ENCODE results near the gene CPNE7.

CPNE7 gene

GRCh38 chr16:89565256-89565505, 10.4 kb upstream of the CPNE7 start:
- DNase-seq (no peak), ATAC-seq (ENCODE audit: insufficient read depth, low read depth) (peak; percentile 8)
- Histone ChIP-seq H3K27ac (ENCODE audit: low read length) (no peak overlapping the region), H3K4me1 (ENCODE audit: insufficient read depth, low read length) (peaks cover 28% of the 10 kb centered on the region), H4K20me1 (ENCODE audit: insufficient read depth, low read length) (peaks cover 69% of the 10 kb centered on the region), H3K36me3 (ENCODE audit: insufficient read depth, low read length) (peaks cover 50% of the 10 kb centered on the region), H2AFZ (ENCODE audit: low read depth, low read length) (no peak overlapping the region), H3K9ac (ENCODE audit: low read depth, low read length) (no peak overlapping the region), H3K79me2 (ENCODE audit: insufficient read depth, low read length) (peaks cover 38% of the 10 kb centered on the region), H3K27me3 (ENCODE audit: insufficient read depth, low read length, poor library complexity) (no peaks in the 10 kb centered on the region), H3K4me2 (ENCODE audit: insufficient read depth, low read length) (no peak overlapping the region), H3K4me3 (ENCODE audit: low read depth in 1 of 2, low read length in 2 of 2) (no peak overlapping the region), H3K9me3 (ENCODE audit: insufficient read depth, low read length, severe bottlenecking) (no peaks in the 10 kb centered on the region)
- TF ChIP-seq CTCF (IDR thresholded peaks at IDR 0.05; ENCODE audit: borderline replicate concordance, extremely low read depth, low read length, poor library complexity, severe bottlenecking) (no peak), EZH2 (IDR thresholded peaks at IDR 0.05; ENCODE audit: borderline replicate concordance, low read depth, low read length, severe bottlenecking) (no peak)

- no peak overlapping the region for H3K9ac ChIP-seq (ENCODE audit: low read depth, low read length)
- no peak overlapping the region for H3K4me2 ChIP-seq (ENCODE audit: insufficient read depth, low read length)
- no peaks in the 10 kb centered on the region for H3K9me3 ChIP-seq (ENCODE audit: insufficient read depth, low read length, severe bottlenecking)
- peak; percentile 34 for ATAC-seq (ENCODE audit: insufficient read depth, low read depth)
- peak; percentile 51 for DNase-seq
- no peak overlapping the region for H2AFZ ChIP-seq (ENCODE audit: low read depth, low read length)
- H3K4me3 ChIP-seq (ENCODE audit: low read depth in 1 of 2, low read length in 2 of 2): no peak overlapping the region
- TF ChIP-seq CTCF (IDR thresholded peaks at IDR 0.05; ENCODE audit: borderline replicate concordance, extremely low read depth, low read length, poor library complexity, severe bottlenecking): peak; percentile 58
- TF ChIP-seq EZH2 (IDR thresholded peaks at IDR 0.05; ENCODE audit: borderline replicate concordance, low read depth, low read length, severe bottlenecking): no peak
- peaks cover 34% of the 10 kb centered on the region for H3K79me2 ChIP-seq (ENCODE audit: insufficient read depth, low read length)
- no peak overlapping the region for H3K27ac ChIP-seq (ENCODE audit: low read length)
- H3K27me3 ChIP-seq (ENCODE audit: insufficient read depth, low read length, poor library complexity): no peaks in the 10 kb centered on the region
- H3K36me3 ChIP-seq (ENCODE audit: insufficient read depth, low read length): peaks cover 49% of the 10 kb centered on the region
- peaks cover 28% of the 10 kb centered on the region for H3K4me1 ChIP-seq (ENCODE audit: insufficient read depth, low read length)
- peaks cover 68% of the 10 kb centered on the region for H4K20me1 ChIP-seq (ENCODE audit: insufficient read depth, low read length)
Measured at GRCh38 chr16:89565506-89566372, 9.8 kb upstream of the CPNE7 start.

GRCh38 chr16:89567656-89568594, 7.6 kb upstream of the CPNE7 start:
- Histone ChIP-seq H3K9me3 (ENCODE audit: insufficient read depth, low read length, severe bottlenecking) (no peaks in the 10 kb centered on the region), H3K79me2 (ENCODE audit: insufficient read depth, low read length) (peaks cover 12% of the 10 kb centered on the region), H3K4me3 (ENCODE audit: low read depth in 1 of 2, low read length in 2 of 2) (no peak overlapping the region), H3K4me1 (ENCODE audit: insufficient read depth, low read length) (peaks cover 12% of the 10 kb centered on the region), H3K9ac (ENCODE audit: low read depth, low read length) (no peak overlapping the region), H3K4me2 (ENCODE audit: insufficient read depth, low read length) (no peak overlapping the region), H2AFZ (ENCODE audit: low read depth, low read length) (no peak overlapping the region), H4K20me1 (ENCODE audit: insufficient read depth, low read length) (peaks cover 46% of the 10 kb centered on the region), H3K27ac (ENCODE audit: low read length) (no peak overlapping the region), H3K27me3 (ENCODE audit: insufficient read depth, low read length, poor library complexity) (no peaks in the 10 kb centered on the region), H3K36me3 (ENCODE audit: insufficient read depth, low read length) (peaks cover 28% of the 10 kb centered on the region)
- ATAC-seq (ENCODE audit: insufficient read depth, low read depth) (no peak), DNase-seq (no peak)
- TF ChIP-seq EZH2 (IDR thresholded peaks at IDR 0.05; ENCODE audit: borderline replicate concordance, low read depth, low read length, severe bottlenecking) (no peak), CTCF (IDR thresholded peaks at IDR 0.05; ENCODE audit: borderline replicate concordance, extremely low read depth, low read length, poor library complexity, severe bottlenecking) (no peak)
